ENCODE measurements around the gene PNPLA2.

The PNPLA2 gene

GRCh38 chr11:831118-831864, 12.6 kb downstream of the PNPLA2 start:
- Histone ChIP-seq H3K4me2 (ENCODE audit: low read length) (no peak overlapping the region), H3K9ac (no peak overlapping the region), H3K36me3 (ENCODE audit: control insufficient read depth, insufficient read depth, low read length) (no peaks in the 10 kb centered on the region), H3K79me2 (no peaks in the 10 kb centered on the region), H3K27me3 (ENCODE audit: control insufficient read depth, insufficient read depth, low read length) (no peaks in the 10 kb centered on the region), H3K4me3 (ENCODE audit: low read depth, low read length) (no peak overlapping the region), H3K27ac (no peak overlapping the region), H3K9me3 (ENCODE audit: control insufficient read depth, low read length) (no peaks in the 10 kb centered on the region), H3K4me1 (peaks cover 2% of the 10 kb centered on the region), H2AFZ (no peak overlapping the region)
- no peak for TF ChIP-seq CTCF (IDR thresholded peaks at IDR 0.05)

- Histone ChIP-seq H3K4me1 (peaks cover 2% of the 10 kb centered on the region), H3K79me2 (no peaks in the 10 kb centered on the region), H3K27ac (no peak overlapping the region), H3K4me2 (ENCODE audit: low read length) (peak overlapping the region; percentile 21), H3K9me3 (ENCODE audit: control insufficient read depth, low read length) (no peaks in the 10 kb centered on the region), H3K9ac (no peak overlapping the region), H3K27me3 (ENCODE audit: control insufficient read depth, insufficient read depth, low read length) (no peaks in the 10 kb centered on the region), H2AFZ (peak overlapping the region; percentile 68), H3K36me3 (ENCODE audit: control insufficient read depth, insufficient read depth, low read length) (no peaks in the 10 kb centered on the region), H3K4me3 (ENCODE audit: low read depth, low read length) (peak overlapping the region; percentile 20)
- no peak for TF ChIP-seq CTCF (IDR thresholded peaks at IDR 0.05)
These were observed 13.3 kb downstream of the PNPLA2 start for GRCh38 chr11:831961-832528.

- Histone ChIP-seq H3K9ac (no peak within 1 kb of the TSS), H3K27me3 (ENCODE audit: control insufficient read depth, insufficient read depth, low read length) (no peaks in the 10 kb centered on the region), H3K9me3 (ENCODE audit: control insufficient read depth, low read length) (no peaks in the 10 kb centered on the region), H2AFZ (peak within 1 kb of the TSS; percentile 68), H3K79me2 (no peaks in the 10 kb centered on the region), H3K4me2 (ENCODE audit: low read length) (peak within 1 kb of the TSS; percentile 67), H3K4me1 (peaks cover 2% of the 10 kb centered on the region), H3K36me3 (ENCODE audit: control insufficient read depth, insufficient read depth, low read length) (no peaks in the 10 kb centered on the region), H3K27ac (no peak within 1 kb of the TSS), H3K4me3 (ENCODE audit: low read depth, low read length) (peak within 1 kb of the TSS; percentile 54)
- TF ChIP-seq CTCF (IDR thresholded peaks at IDR 0.05): no peak
These were observed 13.9 kb downstream of the PNPLA2 start, which contains the start of gene CD151 for GRCh38 chr11:832529-833113. TSS of gene CD151 (plus strand) at chr11:832952. CDS start at chr11:836070, 3,118 bp downstream.

- H3K4me1 ChIP-seq: peaks cover 2% of the 10 kb centered on the region
- no peak for TF ChIP-seq CTCF (IDR thresholded peaks at IDR 0.05)
These were observed 14.5 kb downstream of the PNPLA2 start for GRCh38 chr11:833114-833791.

More at GRCh38 chr11:833114-833791, 14.5 kb downstream of the PNPLA2 start:
- Histone ChIP-seq H2AFZ (peak overlapping the region; percentile 45), H3K4me3 (ENCODE audit: low read depth, low read length) (peak overlapping the region; percentile 54), H3K4me2 (ENCODE audit: low read length) (peak overlapping the region; percentile 67), H3K27ac (no peak overlapping the region), H3K79me2 (no peaks in the 10 kb centered on the region), H3K27me3 (ENCODE audit: control insufficient read depth, insufficient read depth, low read length) (no peaks in the 10 kb centered on the region), H3K9me3 (ENCODE audit: control insufficient read depth, low read length) (no peaks in the 10 kb centered on the region), H3K9ac (no peak overlapping the region), H3K36me3 (ENCODE audit: control insufficient read depth, insufficient read depth, low read length) (no peaks in the 10 kb centered on the region)
